Astrocyte (in vitro differentiated cells and primary cell): ENCODE measurements around the gene ERC1. TPM values are rescaled to one million over a fixed set of nuclear protein-coding genes. Genes with fewer than 3 reads are reported as not detected.
"Not testable (repeated sequence)": the region's sequence is repeated elsewhere in the genome, so short reads cannot be mapped to it uniquely, and the experiment has no call there.

ENCODE experiments used
- DNase-seq: peaks from one replicate; pipeline ENCODE4 v3.0.0-alpha.2; 2010; ENCODE audit warnings: low read depth
- FAIRE-seq: peaks from 2 replicates; lab custom pipeline; 2011; peaks lifted over from hg19 to GRCh38; lab: Jason Lieb, UNC
- H2AFZ ChIP-seq: 2 replicates; pipeline ENCODE4 v1.6.0; 2012; ENCODE audit warnings: low read depth, low read length, inconsistent platforms
- H3K27ac ChIP-seq: 2 replicates; pipeline ENCODE4 v1.5.1; 2011; ENCODE audit warnings: low read depth, low read length, inconsistent platforms
- H3K27me3 ChIP-seq: 2 replicates; pipeline ENCODE4 v1.6.0; 2011; ENCODE audit warnings: low read length, inconsistent platforms; ENCODE audit not compliant: insufficient read depth
- H3K36me3 ChIP-seq: 2 replicates; pipeline ENCODE4 v1.5.1; 2011; ENCODE audit warnings: low read length, inconsistent platforms; ENCODE audit not compliant: insufficient read depth
- H3K4me1 ChIP-seq: 2 replicates; pipeline ENCODE4 v1.5.1; 2011; ENCODE audit warnings: low read length, inconsistent platforms; ENCODE audit not compliant: insufficient read depth
- H3K4me2 ChIP-seq: 2 replicates; pipeline ENCODE4 v1.6.0; 2012; ENCODE audit warnings: low read length, inconsistent platforms
- H3K4me3 ChIP-seq: 2 replicates; pipeline ENCODE4 v1.5.1; 2011; ENCODE audit warnings: low read depth, mild to moderate bottlenecking, low read length, inconsistent platforms; ENCODE audit not compliant: insufficient read depth
- H3K79me2 ChIP-seq: 2 replicates; pipeline ENCODE4 v1.6.0; 2012; ENCODE audit warnings: mild to moderate bottlenecking, low read length, inconsistent platforms; ENCODE audit not compliant: insufficient read depth
- H3K9ac ChIP-seq: 2 replicates; pipeline ENCODE4 v1.6.0; 2012; ENCODE audit warnings: mild to moderate bottlenecking, low read length, inconsistent platforms
- H3K9me3 ChIP-seq: 2 replicates; pipeline ENCODE4 v1.5.1; 2012; ENCODE audit warnings: low read depth, mild to moderate bottlenecking, low read length, inconsistent platforms; ENCODE audit not compliant: insufficient read depth
- H4K20me1 ChIP-seq: 2 replicates; pipeline ENCODE4 v1.6.0; 2012; ENCODE audit warnings: low read length, inconsistent platforms; ENCODE audit not compliant: insufficient read depth
- H3K27ac Mint-ChIP-seq: one replicate; pipeline ENCODE4 v1.8.0; 2021; ENCODE audit warnings: mild to moderate bottlenecking, mixed read lengths; ENCODE audit not compliant: unreplicated experiment
- H3K27me3 Mint-ChIP-seq: one replicate; pipeline ENCODE4 v1.8.0; 2021; ENCODE audit warnings: low read depth, mixed read lengths; ENCODE audit not compliant: unreplicated experiment
- H3K36me3 Mint-ChIP-seq: one replicate; pipeline ENCODE4 v1.8.0; 2021; ENCODE audit warnings: low read depth, mixed read lengths; ENCODE audit not compliant: unreplicated experiment
- H3K4me1 Mint-ChIP-seq: one replicate; pipeline ENCODE4 v1.8.0; 2021; ENCODE audit warnings: low read depth, mixed read lengths; ENCODE audit not compliant: unreplicated experiment
- H3K4me3 Mint-ChIP-seq: one replicate; pipeline ENCODE4 v1.8.0; 2021; ENCODE audit warnings: mild to moderate bottlenecking, moderate library complexity, mixed read lengths; ENCODE audit not compliant: unreplicated experiment
- H3K9me3 Mint-ChIP-seq: one replicate; pipeline ENCODE4 v1.8.0; 2021; ENCODE audit warnings: mild to moderate bottlenecking, mixed read lengths; ENCODE audit not compliant: unreplicated experiment
- CTCF ChIP-seq: IDR thresholded peaks from 2 replicates; pipeline ENCODE4 v1.5.1; 2011; ENCODE audit warnings: low read depth, mild to moderate bottlenecking, inconsistent platforms, low read length, moderate library complexity; ENCODE audit not compliant: insufficient read depth
- EZH2 ChIP-seq: IDR thresholded peaks from 2 replicates; pipeline ENCODE4 v1.6.1; 2012; ENCODE audit warnings: mild to moderate bottlenecking, low read length, inconsistent platforms; ENCODE audit not compliant: insufficient read depth
- total RNA-seq: library from RNA; stranded (reverse); gene quantifications from 2 replicates; pipeline ENCODE4 v1.2.1, GENCODE V29; 2021

The ERC1 gene
- total RNA-seq, 1 donor from 2014 or later: 67.1 TPM

GRCh38 chr12:1099158-1099557 is 108.1 kb downstream of the ERC1 start:
- H3K9ac ChIP-seq: no peak overlapping the region
- DNase-seq (no peak), FAIRE-seq (no peak)
- no peak overlapping the region for H3K4me2 ChIP-seq
- no peaks in the 10 kb centered on the region for H3K4me1 ChIP-seq
- Mint-ChIP-seq H3K36me3 (no peaks in the 10 kb centered on the region), H3K4me3 (peak overlapping the region; percentile 23), H3K27me3 (no peaks in the 10 kb centered on the region), H3K9me3 (no peaks in the 10 kb centered on the region), H3K27ac (no peak overlapping the region), H3K4me1 (peaks cover 18% of the 10 kb centered on the region)
- H4K20me1 ChIP-seq: peaks cover 54% of the 10 kb centered on the region
- H3K79me2 ChIP-seq: peaks cover 66% of the 10 kb centered on the region
- no peaks in the 10 kb centered on the region for H3K27me3 ChIP-seq
- TF ChIP-seq CTCF: no peak
- no peak for TF ChIP-seq EZH2
- H3K4me3 ChIP-seq: no peak overlapping the region
- no peak overlapping the region for H3K27ac ChIP-seq
- H3K9me3 ChIP-seq: no peaks in the 10 kb centered on the region
- H3K36me3 ChIP-seq: no peaks in the 10 kb centered on the region
- H2AFZ ChIP-seq: no peak overlapping the region

- H3K4me2 ChIP-seq, H3K27ac ChIP-seq, H3K27me3 ChIP-seq, H3K9ac ChIP-seq, FAIRE-seq, H3K27ac Mint-ChIP-seq, DNase-seq, H3K4me3 Mint-ChIP-seq, H3K9me3 Mint-ChIP-seq, H3K36me3 Mint-ChIP-seq, H3K4me1 ChIP-seq, H3K27me3 Mint-ChIP-seq, H3K4me3 ChIP-seq, H3K36me3 ChIP-seq, H2AFZ ChIP-seq, H3K9me3 ChIP-seq: not testable (repeated sequence)
- peaks cover 23% of the 10 kb centered on the region for H3K4me1 Mint-ChIP-seq
- H3K79me2 ChIP-seq: peaks cover 63% of the 10 kb centered on the region
- H4K20me1 ChIP-seq: peaks cover 58% of the 10 kb centered on the region
These were observed 108.6 kb downstream of the ERC1 start for GRCh38 chr12:1099618-1100017.

- Histone ChIP-seq H3K27me3 (no peaks in the 10 kb centered on the region), H2AFZ (no peak overlapping the region), H3K9ac (no peak overlapping the region), H3K9me3 (no peaks in the 10 kb centered on the region), H3K27ac (no peak overlapping the region), H3K36me3 (no peaks in the 10 kb centered on the region), H3K4me1 (no peaks in the 10 kb centered on the region), H4K20me1 (peaks cover 47% of the 10 kb centered on the region), H3K4me3 (no peak overlapping the region), H3K4me2 (no peak overlapping the region), H3K79me2 (peaks cover 42% of the 10 kb centered on the region)
- DNase-seq (no peak), FAIRE-seq (no peak)
- Mint-ChIP-seq H3K4me1 (peaks cover 24% of the 10 kb centered on the region), H3K4me3 (no peak overlapping the region), H3K9me3 (no peaks in the 10 kb centered on the region), H3K36me3 (no peaks in the 10 kb centered on the region), H3K27me3 (no peaks in the 10 kb centered on the region), H3K27ac (no peak overlapping the region)
- no peak for TF ChIP-seq CTCF
- TF ChIP-seq EZH2: no peak
These were observed 111.1 kb downstream of the ERC1 start for GRCh38 chr12:1102115-1102514.
